Neuron (in vitro differentiated cells): ENCODE data around the gene GGTA1.
"Not testable (repeated sequence)": the region's sequence is repeated elsewhere in the genome, so short reads cannot be mapped to it uniquely, and the experiment has no call there.

Source experiments
- H2AFZ ChIP-seq: one replicate; pipeline ENCODE4 v1.6.1; 2013; ENCODE audit warnings: low read depth, mild to moderate bottlenecking, inconsistent platforms, low read length, moderate library complexity
- H3K27me3 ChIP-seq: one replicate; pipeline ENCODE4 v1.6.1; 2013; ENCODE audit warnings: low read length; ENCODE audit not compliant: insufficient read depth
- H3K36me3 ChIP-seq: one replicate; pipeline ENCODE4 v1.6.1; 2013; ENCODE audit warnings: low read length; ENCODE audit not compliant: insufficient read depth
- H3K4me1 ChIP-seq: one replicate; pipeline ENCODE4 v1.6.1; 2013; ENCODE audit warnings: low read length; ENCODE audit not compliant: insufficient read depth
- H3K4me3 ChIP-seq: 2 replicates; pipeline ENCODE4 v1.5.1; 2013; ENCODE audit warnings: mild to moderate bottlenecking, low read length, moderate library complexity
- H3K9me3 ChIP-seq: one replicate; pipeline ENCODE4 v1.6.1; 2013; ENCODE audit warnings: low read length

GGTA1 gene

DNA sequence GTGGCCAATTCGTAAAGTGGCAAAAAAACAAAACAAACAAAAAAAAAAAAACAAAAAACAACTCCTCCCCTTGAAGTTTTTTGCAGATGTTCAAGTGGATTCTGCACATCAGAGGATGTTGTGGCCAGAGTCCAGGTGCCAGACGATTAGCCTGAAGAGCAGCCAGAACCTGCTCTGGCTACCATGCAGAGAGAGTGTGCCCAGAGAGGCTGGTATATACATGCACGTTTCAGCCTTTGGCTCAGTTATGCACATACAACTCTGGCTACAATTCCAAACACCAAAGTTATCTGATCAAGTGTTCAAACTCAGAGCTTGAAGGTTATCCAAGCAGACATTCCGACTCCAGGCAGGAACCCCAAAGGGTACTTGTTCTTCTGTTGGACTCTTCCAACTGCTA is 34.7 kb downstream of the GGTA1 start:
- no peak overlapping the region for H2AFZ ChIP-seq
- H3K4me1 ChIP-seq = no peaks in the 10 kb centered on the region
- H3K27me3 ChIP-seq = peaks cover 2% of the 10 kb centered on the region
- H3K4me3 ChIP-seq = no peak overlapping the region
- H3K9me3 ChIP-seq = no peaks in the 10 kb centered on the region
- no peaks in the 10 kb centered on the region for H3K36me3 ChIP-seq

DNA sequence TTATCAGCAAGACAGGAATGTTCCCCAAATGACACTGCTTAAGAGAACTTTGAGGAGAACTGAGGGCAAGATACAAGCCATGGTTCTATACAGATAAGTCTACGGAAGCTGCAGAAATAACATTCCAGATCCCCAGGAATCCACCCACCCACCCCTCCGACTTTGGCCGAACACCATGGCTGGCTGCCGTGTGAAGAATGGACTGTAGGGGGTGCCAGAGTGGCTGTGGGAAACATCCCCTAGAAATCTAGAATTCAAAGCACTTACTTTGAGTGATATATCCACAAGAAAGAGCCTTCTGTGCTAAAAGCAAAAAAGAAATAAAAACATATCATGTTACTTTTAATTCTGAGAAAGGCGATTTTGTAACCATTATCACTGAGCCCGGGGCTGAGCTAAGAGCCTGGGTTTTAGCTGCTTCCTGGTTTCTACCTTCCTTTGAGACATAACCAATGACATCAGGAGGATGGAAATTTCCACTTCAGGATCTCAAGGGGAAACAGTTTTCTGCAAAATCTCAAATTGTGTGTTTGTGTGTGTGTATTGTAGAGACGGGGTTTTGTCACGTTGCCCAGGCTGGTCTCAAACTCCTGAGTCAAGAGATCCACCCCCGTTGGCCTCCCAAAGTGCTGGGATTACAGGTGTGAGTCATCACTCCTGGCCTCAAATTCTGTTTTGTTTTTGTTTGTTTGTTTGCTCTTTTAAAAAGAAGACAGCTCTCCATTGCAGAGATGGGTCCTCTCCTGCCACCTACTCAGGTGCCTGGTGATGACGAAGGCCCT is 36.4 kb downstream of the GGTA1 start:
- Histone ChIP-seq H3K9me3 (no peaks in the 10 kb centered on the region), H3K4me3 (no peak overlapping the region), H3K4me1 (no peaks in the 10 kb centered on the region), H3K36me3 (no peaks in the 10 kb centered on the region), H2AFZ (no peak overlapping the region), H3K27me3 (no peaks in the 10 kb centered on the region)

DNA sequence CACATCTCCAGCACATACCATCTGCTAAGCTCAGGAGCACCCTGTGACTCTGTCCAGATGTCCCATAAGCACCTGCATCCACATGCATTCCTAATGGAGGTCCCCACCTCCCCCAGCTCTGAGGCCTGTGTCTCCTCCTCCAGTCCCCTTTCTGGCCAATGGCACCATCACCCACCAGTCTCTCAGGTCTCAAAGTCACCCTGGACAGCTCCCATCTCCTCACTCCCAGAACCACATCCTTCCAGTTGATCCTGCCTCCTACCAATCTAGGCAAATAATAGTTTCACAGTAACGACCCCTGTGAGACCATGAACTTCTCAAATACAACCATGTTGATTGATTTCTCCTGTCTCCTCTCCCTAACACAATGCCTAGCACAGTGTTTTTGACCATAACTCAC is 40.1 kb downstream of the GGTA1 start:
- Histone ChIP-seq H2AFZ (no peak overlapping the region), H3K27me3 (no peaks in the 10 kb centered on the region), H3K4me1 (no peaks in the 10 kb centered on the region), H3K36me3 (no peaks in the 10 kb centered on the region), H3K4me3 (no peak overlapping the region), H3K9me3 (no peaks in the 10 kb centered on the region)

DNA sequence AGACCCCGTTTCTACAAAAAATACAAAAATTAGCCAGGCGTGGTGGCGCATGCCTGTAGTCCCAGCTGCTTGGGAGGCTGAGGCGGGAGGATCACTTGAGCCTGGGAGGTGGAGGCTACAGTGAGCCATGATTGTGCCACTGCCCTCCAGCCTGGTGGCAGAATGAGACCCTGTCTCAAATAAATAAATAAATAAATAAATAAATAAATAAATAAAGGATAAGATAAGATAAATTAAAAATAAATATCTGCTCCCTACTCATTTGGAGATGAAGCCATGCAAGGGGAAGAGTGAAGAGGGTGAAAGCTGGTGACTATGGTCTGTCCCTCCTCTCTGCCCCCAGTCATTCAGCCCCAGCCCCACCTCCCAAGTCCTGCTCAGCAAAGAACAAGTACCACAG is 41.2 kb downstream of the GGTA1 start:
- not testable (repeated sequence) for H3K27me3 ChIP-seq, H3K9me3 ChIP-seq, H3K36me3 ChIP-seq, H2AFZ ChIP-seq, H3K4me3 ChIP-seq, H3K4me1 ChIP-seq

DNA sequence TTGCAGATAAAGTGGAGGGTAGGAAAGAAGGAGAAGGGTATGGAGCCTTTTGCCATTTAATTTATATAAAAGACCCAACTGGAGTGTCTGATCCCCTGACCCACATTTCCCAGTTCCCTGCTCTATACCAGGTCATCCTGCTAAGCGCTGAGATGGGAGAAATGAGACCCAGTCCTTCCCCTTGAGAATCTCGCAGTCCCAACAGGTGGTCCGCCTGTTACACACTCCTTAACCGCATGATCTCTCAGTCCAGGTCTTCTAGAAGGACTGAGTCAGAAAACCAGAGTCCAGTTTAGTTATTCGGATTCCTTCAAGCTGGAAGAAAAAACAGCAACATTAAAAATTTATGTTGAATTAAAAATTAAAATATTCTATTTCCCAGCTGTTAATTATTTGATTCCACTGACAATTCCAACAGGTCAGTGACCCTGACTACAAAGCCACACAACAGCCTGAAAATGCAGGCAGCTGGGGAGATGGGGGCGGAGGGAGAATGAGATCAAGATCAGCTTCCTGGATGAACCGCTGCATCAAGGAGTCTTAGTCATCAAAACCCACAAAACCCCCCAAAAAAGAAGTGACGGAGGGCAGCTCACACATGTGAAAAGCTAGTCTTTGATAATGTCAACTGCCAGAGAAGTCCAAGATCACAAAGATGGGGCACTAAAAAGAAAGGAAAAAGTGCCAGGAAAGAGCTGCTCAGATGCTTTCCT is 44.0 kb downstream of the GGTA1 start:
- Histone ChIP-seq H3K27me3 (no peaks in the 10 kb centered on the region), H3K4me3 (no peak overlapping the region), H2AFZ (no peak overlapping the region)

DNA sequence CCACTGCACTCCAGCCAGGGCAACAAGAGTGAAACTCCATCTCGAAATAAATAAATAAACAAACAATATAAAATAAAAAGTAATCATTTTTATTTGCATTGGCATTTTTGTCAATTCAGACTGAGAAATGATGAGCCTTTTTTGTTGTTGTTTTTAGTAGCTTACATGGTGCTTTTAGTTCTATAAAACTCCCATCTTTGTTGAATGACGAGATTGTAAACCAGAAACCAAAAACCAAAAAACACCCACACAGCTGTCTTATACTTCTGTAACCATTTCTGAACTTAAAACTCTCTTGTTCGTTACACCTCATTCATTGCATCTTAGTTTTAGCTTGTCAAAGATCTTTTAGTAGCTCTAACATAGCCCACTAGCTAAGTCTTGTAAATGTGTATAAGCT is 44.7 kb downstream of the GGTA1 start:
- Histone ChIP-seq H3K4me3 (no peak overlapping the region), H3K27me3 (no peaks in the 10 kb centered on the region), H3K36me3 (no peaks in the 10 kb centered on the region), H3K4me1 (no peaks in the 10 kb centered on the region), H2AFZ (no peak overlapping the region), H3K9me3 (no peaks in the 10 kb centered on the region)

More for the DNA sequence above, 44.0 kb downstream of the GGTA1 start:
- Histone ChIP-seq H3K9me3 (no peaks in the 10 kb centered on the region), H3K4me1 (no peaks in the 10 kb centered on the region), H3K36me3 (no peaks in the 10 kb centered on the region)

DNA sequence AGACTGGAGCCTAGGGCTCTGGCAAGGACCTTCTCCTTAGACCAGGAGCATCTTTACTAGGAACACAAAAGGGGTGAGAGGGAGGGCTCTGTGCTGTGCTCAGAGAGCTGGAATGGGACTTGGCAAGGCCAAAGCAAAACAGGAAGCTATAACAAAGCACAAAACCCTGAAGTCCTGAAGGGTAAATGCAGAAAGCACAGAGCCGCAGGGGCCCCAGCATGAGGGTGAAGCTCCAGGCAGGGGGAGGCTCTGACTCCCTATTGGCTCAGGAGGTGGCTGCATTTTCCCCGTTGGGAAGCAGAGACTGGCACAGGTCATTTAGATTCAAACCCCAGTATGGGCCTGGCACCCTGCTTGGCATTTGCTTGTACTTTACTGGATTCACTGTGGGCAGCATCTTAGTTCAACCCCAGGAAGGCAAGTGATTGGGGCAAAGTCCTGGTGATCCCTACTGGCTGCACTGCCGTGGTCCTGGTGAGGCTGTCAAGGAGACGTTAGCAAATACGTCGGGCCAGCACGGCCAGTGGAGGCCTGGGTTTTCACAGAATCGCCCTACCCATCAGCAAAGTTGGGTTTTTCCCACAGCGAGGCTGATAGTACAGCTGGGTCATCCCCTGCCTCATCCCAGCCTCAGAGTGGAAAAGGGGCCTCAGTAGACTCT is 46.3 kb downstream of the GGTA1 start:
- no peak overlapping the region for H2AFZ ChIP-seq
- no peak overlapping the region for H3K4me3 ChIP-seq
- no peaks in the 10 kb centered on the region for H3K9me3 ChIP-seq
- no peaks in the 10 kb centered on the region for H3K36me3 ChIP-seq
- H3K4me1 ChIP-seq = no peaks in the 10 kb centered on the region
- no peaks in the 10 kb centered on the region for H3K27me3 ChIP-seq

DNA sequence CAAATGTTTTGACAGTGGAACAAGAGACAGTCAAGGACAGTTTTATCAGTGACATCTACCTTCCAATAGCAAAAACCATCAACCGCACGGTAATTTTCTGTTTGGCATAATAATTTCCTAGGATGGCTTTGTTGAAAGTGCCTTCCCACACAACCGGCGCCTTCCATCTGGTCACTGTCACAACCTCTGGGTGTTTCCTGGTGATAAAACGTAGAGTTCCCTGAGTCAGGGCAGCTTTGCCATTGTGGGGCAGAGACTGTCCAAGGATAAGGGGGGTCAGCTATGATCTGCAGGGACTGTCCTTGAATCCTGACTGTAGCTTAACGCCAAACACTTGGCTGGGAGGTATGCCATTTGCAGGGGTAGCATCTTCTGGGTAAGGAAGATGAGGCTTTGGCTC is 47.6 kb downstream of the GGTA1 start:
- Histone ChIP-seq H3K9me3 (no peaks in the 10 kb centered on the region), H3K4me3 (no peak overlapping the region), H3K27me3 (no peaks in the 10 kb centered on the region), H2AFZ (no peak overlapping the region), H3K36me3 (no peaks in the 10 kb centered on the region), H3K4me1 (no peaks in the 10 kb centered on the region)

DNA sequence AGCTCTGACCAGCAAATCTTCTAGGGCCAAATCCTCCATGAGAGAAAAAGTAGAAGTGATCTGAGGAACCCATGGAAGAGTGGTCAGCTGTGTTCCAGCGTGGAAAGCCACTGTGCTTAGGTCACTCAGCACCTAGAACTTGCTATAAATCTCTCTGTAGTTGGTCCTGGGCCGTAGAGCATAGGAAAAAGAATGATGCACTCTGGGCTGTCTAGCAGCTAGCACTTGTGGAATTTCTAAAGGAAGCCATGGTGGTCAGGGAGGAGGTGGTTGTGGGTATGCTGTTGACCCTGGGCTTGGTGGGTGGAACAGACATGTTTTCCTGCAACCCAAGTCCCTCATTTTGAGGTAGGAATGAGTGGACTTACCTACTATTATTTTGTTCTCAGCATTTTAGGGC is 48.1 kb downstream of the GGTA1 start:
- H3K4me3 ChIP-seq = no peak overlapping the region
- no peaks in the 10 kb centered on the region for H3K27me3 ChIP-seq
- H3K4me1 ChIP-seq = no peaks in the 10 kb centered on the region
- H2AFZ ChIP-seq = no peak overlapping the region
- no peaks in the 10 kb centered on the region for H3K9me3 ChIP-seq
- H3K36me3 ChIP-seq = no peaks in the 10 kb centered on the region

DNA sequence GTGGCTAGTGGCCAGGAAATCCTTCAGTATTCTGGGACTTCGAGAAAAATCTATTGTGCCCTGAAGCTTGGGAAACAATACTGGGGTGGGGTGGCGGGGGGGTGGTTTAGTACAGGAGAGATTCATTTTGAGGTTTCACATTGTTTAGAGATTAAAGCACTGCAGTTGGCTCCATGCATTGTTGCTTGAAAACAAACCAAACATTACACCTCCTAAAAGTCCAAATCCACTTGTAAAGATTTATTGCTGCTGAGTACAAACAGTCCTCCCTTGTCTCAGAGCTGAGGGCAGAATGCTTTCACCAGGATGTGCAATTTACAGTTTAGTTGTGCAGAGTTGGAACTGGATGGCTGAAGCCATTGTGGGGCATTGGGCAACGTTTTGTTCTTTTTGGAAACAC is 49.4 kb downstream of the GGTA1 start:
- H2AFZ ChIP-seq = no peak overlapping the region
- H3K4me3 ChIP-seq = no peak overlapping the region
- H3K9me3 ChIP-seq = no peaks in the 10 kb centered on the region
- no peaks in the 10 kb centered on the region for H3K27me3 ChIP-seq
- no peaks in the 10 kb centered on the region for H3K36me3 ChIP-seq
- H3K4me1 ChIP-seq = no peaks in the 10 kb centered on the region

DNA sequence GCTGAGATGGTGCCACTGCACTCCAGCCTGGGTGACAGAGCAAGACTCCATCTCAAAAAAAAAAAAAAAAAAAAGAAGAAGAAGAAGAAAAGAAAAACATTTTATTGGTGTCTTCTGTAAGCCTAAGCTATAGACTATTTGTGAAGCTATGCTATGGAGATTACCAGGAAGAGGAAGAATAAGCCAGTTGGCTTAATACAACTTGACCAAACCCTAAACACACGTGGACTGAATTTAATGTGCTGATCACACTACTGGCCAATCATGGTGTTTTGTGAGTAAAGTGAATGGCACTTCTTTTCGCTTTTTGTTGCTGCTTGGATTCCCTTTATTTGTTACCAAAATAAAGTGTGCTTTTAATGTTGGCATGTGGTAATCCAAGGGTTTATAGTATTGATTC is 49.9 kb downstream of the GGTA1 start:
- H3K4me1 ChIP-seq = no peaks in the 10 kb centered on the region
- H3K36me3 ChIP-seq = no peaks in the 10 kb centered on the region
- H3K9me3 ChIP-seq = no peaks in the 10 kb centered on the region
- no peaks in the 10 kb centered on the region for H3K27me3 ChIP-seq
- H2AFZ ChIP-seq = no peak overlapping the region
- H3K4me3 ChIP-seq = no peak overlapping the region

DNA sequence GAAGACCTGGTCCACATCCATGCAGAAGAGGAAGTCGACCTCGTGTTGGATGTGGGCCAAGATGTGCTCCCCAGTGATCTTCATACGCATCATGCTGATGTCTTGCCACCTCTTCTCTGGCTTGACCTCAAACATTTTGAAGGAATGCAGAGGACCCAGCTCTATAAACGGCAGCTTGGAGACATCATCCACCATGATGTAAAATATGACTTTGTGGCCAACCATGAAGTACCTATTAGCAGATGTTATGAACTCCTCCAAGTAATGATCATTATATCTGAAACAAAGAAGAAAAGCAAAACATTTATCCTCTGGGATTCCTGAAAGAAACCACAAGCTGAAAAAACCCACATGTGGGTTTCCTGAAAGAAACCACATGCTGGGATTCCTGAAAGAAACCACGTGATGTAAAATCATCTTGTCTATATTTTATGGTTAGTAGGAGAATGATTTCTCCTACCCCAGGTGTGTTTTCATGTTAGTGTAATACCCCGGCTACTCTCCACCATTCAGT is 52.3 kb downstream of the GGTA1 start:
- no peak overlapping the region for H3K4me3 ChIP-seq
- H3K4me1 ChIP-seq = no peaks in the 10 kb centered on the region
- H3K36me3 ChIP-seq = no peaks in the 10 kb centered on the region
- no peaks in the 10 kb centered on the region for H3K9me3 ChIP-seq
- no peaks in the 10 kb centered on the region for H3K27me3 ChIP-seq
- H2AFZ ChIP-seq = no peak overlapping the region

DNA sequence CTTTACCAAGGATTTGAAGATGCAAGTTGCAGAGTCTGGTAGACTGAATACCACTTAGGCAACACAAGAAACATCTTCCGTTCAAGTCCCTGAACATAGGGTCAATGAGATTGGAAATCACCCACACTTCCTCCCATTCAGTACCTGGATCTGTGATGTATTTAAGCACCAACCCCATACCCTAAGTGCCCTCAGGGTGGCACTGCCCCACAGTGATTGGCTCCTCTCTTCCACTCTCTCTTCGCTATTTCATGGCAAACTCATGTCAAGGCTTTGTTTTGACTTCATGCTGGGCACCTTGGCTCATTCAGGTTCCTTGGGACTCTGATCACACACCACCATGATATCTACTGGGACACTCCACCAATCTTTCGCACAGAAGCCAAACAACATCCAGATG is 53.7 kb downstream of the GGTA1 start:
- no peaks in the 10 kb centered on the region for H3K9me3 ChIP-seq
- no peak overlapping the region for H2AFZ ChIP-seq
- no peak overlapping the region for H3K4me3 ChIP-seq
- no peaks in the 10 kb centered on the region for H3K27me3 ChIP-seq
- no peaks in the 10 kb centered on the region for H3K36me3 ChIP-seq
- H3K4me1 ChIP-seq = no peaks in the 10 kb centered on the region
